ENCODE results near the gene COIL. TPM values are rescaled to one million over a fixed set of nuclear protein-coding genes. Genes with fewer than 3 reads are reported as not detected.
"Not testable (repeated sequence)": the region's sequence is repeated elsewhere in the genome, so short reads cannot be mapped to it uniquely, and the experiment has no call there.

The COIL gene
- total RNA-seq, 2 experiments from 2014 or later: 16.2 to 17.2 TPM

DNA sequence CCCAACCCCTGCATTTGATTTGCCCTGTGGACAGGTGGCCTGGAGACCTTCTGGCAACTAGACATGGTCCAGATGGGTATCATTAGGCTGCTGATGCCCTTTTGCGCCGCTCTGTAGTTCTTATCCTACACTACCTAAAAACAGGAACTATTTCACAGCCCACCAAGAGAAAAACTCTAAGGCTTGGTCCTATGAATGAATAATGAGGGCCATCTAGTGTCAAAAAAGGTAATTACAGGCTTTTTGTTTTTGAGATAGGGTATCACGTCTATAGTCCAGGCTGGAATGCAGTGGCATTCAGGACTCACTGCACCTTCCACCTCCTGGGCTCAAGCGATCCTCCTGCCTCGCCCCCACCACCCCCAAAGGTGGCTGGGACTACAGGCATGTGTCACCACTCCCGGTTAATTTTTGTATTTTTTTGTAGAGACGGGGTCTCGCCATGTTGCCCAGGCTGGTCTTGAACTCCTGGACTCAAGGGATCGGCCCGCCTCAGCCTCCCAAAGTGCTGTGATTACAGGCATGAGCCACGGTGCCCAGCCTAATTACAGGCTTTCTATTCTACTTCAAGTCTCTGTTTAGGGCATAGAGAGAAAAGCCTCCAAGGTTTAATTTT is 20.9 kb downstream of the COIL start:
- no peak for DNase-seq
- ChIA-PET CTCF (interaction anchor here (0.7 to 5.2 kb wide), 16 partner anchors 12 to 122 kb away, joined by 3 to 91 read pairs (median 4); no protein-coding TSS in a partner anchor), POLR2A (interaction anchor here (0.7 to 1.3 kb wide), 4 partner anchors 26 to 105 kb away, joined by 3 to 4 read pairs (median 3); partner anchors contain the start of gene TRIM25)
- Mint-ChIP-seq H3K27ac (no peak overlapping the region), H3K4me3 (no peak overlapping the region), H3K27me3 (no peaks in the 10 kb centered on the region), H3K36me3 (ENCODE audit: low read depth) (peaks cover 40% of the 10 kb centered on the region), H3K4me1 (peaks cover 26% of the 10 kb centered on the region), H3K9me3 (no peaks in the 10 kb centered on the region)

DNA sequence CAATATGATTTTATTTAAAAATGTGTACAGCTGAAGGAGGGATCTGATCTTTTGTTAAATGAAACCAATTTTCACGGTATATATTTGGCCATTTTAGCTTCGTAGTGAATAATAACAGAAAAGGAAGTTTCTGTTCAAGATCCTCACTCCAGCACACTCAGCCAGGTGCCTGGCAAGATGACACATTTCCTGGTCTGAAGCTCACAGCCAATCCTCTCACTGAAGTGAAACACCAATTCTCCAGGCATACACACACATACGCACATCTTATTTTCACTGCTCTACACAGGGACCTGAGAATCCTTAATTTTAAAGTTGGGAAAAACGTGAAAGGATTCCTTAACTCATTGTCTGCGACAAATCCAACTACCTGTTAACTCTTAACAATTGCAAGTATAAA is 22.6 kb downstream of the COIL start:
- Mint-ChIP-seq H3K36me3 (ENCODE audit: low read depth) (peaks cover 51% of the 10 kb centered on the region), H3K4me1 (peaks cover 37% of the 10 kb centered on the region), H3K27ac (peak overlapping the region; percentile 55)
- H3K9me3 Mint-ChIP-seq, H3K27me3 Mint-ChIP-seq, DNase-seq, POLR2A ChIA-PET, H3K4me3 Mint-ChIP-seq: not testable (repeated sequence)
- CTCF ChIA-PET: interaction anchor here (0.8 to 1.1 kb wide), 3 partner anchors 27 to 120 kb away, joined by 3 to 7 read pairs (median 3); no protein-coding TSS in a partner anchor

DNA sequence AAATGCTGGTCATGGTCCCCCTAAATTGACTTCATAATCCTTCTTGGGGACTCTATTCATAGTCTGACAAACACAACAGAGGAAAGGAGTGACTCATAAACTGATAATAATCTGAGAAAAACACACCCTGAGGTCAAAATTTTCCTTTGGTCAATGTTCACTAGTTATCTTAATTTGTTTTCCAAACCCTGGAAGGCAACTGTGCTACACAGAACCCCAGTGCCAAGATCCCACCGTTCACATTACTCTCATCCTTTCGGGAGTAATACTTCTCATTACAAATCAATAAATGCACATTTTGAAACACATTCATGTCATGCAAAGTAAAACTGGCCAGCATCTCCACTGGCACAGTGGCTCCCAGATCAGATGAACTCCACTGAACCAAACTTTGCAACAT is 23.2 kb downstream of the COIL start:
- Mint-ChIP-seq H3K36me3 (ENCODE audit: low read depth) (peaks cover 52% of the 10 kb centered on the region), H3K27me3 (no peaks in the 10 kb centered on the region), H3K4me3 (no peak overlapping the region), H3K27ac (peak overlapping the region; percentile 55), H3K9me3 (no peaks in the 10 kb centered on the region), H3K4me1 (peaks cover 37% of the 10 kb centered on the region)
- DNase-seq: no peak
- POLR2A ChIA-PET: no interaction called here
- CTCF ChIA-PET: interaction anchor here (0.8 to 1.2 kb wide), 4 partner anchors 26 to 120 kb away, joined by 3 to 7 read pairs (median 3); no protein-coding TSS in a partner anchor

DNA sequence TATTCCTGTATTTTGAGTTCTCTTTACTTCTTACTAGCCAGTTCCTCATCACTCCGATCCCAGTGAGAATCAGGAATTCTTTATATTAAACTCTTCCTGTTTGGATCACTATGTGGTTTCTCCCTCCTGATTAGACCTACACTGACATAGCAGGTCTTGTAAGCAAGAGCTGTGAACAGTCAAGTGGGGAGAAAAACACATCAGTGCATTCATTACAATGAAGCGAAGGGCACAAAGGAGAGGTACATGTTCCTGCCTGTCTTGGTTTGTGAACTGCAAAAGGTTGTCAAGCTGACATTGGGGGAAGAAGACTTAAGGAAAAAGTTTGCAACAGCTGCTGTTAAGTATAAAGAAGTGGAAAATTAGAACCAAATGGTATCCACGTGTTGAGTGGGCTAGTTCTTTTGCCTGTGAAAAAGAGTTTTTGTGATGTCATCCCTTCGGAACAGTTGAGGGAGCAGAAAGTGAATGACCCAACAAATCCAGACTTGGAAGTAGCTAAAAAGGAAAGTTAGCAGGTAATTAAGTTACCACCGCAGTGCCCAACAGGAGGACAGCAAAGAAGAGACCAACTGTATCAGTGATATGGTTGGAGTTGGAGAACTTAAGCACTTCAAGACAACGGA is 24.0 kb downstream of the COIL start:
- ChIA-PET POLR2A (interaction anchor here (0.7 to 1.2 kb wide), 5 partner anchors 23 to 42 kb away, joined by 3 to 4 read pairs (median 3); partner anchors contain the start of gene TRIM25), CTCF (interaction anchor here (0.7 to 1.9 kb wide), 6 partner anchors 23 to 157 kb away, joined by 3 to 7 read pairs (median 3); partner anchors contain the start of genes DGKE and TRIM25)
- H3K4me3 Mint-ChIP-seq: no peak overlapping the region
- H3K4me1 Mint-ChIP-seq: peaks cover 37% of the 10 kb centered on the region
- peaks cover 59% of the 10 kb centered on the region for H3K36me3 Mint-ChIP-seq (ENCODE audit: low read depth)
- H3K27me3 Mint-ChIP-seq: no peaks in the 10 kb centered on the region
- DNase-seq: no peak
- no peak overlapping the region for H3K27ac Mint-ChIP-seq
- H3K9me3 Mint-ChIP-seq: no peaks in the 10 kb centered on the region

DNA sequence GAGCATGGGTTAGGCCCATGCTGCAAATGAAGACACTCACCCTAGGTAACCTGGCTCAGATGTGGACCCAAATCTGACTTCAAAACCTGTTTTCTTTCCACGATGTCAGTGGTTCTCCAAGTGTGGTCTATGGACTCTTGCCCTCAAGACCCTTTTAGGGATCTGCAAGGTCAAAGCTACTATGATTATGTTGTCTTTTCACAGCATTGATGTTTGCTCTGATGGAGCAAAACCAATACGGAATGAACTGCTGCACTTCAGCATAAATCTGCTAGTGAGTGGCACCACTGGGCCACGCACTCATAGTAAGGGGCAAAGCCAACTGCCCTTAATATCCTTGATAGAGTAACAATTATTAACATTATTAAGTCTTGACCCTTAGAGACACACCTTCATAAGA is 25.4 kb downstream of the COIL start:
- Mint-ChIP-seq H3K9me3 (peaks cover 10% of the 10 kb centered on the region), H3K27ac (no peak overlapping the region), H3K27me3 (no peaks in the 10 kb centered on the region), H3K36me3 (ENCODE audit: low read depth) (peaks cover 58% of the 10 kb centered on the region), H3K4me3 (no peak overlapping the region), H3K4me1 (peaks cover 37% of the 10 kb centered on the region)
- ChIA-PET CTCF (interaction anchor here (1.9 kb wide), 1 partner anchor 116 kb away, joined by 7 read pairs; no protein-coding TSS in a partner anchor), POLR2A (no interaction called here)
- DNase-seq: no peak

DNA sequence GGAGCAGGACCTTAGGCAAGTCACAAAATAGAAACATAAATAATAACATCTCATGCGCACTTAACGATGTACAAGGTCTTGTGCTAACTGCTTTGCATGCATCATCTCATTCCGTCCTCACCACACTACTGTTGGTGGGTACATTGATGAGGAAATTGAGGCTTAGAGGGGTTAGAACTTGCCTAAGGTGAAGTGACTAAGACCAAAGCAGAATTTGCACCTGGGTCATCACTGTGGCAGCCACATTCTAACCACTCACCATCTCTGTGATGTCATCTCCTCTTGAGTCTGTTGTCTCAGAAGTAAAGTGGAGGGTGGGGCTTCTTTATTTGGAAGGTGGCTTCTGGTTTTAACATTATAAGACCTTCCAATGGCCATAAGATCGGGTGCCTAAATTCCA is 26.6 kb downstream of the COIL start:
- POLR2A ChIA-PET: no interaction called here
- H3K36me3 Mint-ChIP-seq (ENCODE audit: low read depth): peaks cover 59% of the 10 kb centered on the region
- H3K27ac Mint-ChIP-seq: peak overlapping the region; percentile 44
- CTCF ChIA-PET: no interaction called here
- H3K4me3 Mint-ChIP-seq: no peak overlapping the region
- no peaks in the 10 kb centered on the region for H3K27me3 Mint-ChIP-seq
- peaks cover 13% of the 10 kb centered on the region for H3K9me3 Mint-ChIP-seq
- peak; percentile 38 for DNase-seq
- peaks cover 34% of the 10 kb centered on the region for H3K4me1 Mint-ChIP-seq

DNA sequence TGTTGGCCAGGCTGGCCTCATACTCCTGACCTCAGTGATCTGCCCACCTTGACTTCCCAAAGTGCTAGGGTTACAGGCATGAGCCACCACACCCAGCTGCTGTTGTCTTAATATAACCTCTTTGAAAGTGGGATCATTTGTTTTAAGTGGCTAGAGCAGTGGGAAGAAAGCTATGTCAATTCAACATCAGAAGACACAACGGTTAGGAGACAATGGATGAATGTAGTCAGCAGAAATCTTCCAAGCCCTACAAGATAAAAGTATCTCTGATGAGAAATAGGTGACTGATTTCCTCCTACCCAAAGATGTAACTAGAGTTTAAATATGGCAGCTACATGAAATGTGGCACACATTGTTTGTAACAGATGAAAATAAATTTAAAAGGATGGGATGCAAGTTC is 27.0 kb downstream of the COIL start:
- peaks cover 13% of the 10 kb centered on the region for H3K9me3 Mint-ChIP-seq
- no peak overlapping the region for H3K4me3 Mint-ChIP-seq
- ChIA-PET POLR2A (no interaction called here), CTCF (no interaction called here)
- H3K27me3 Mint-ChIP-seq: no peaks in the 10 kb centered on the region
- H3K4me1 Mint-ChIP-seq: peaks cover 31% of the 10 kb centered on the region
- DNase-seq: no peak
- peak overlapping the region; percentile 44 for H3K27ac Mint-ChIP-seq
- H3K36me3 Mint-ChIP-seq (ENCODE audit: low read depth): peaks cover 57% of the 10 kb centered on the region

DNA sequence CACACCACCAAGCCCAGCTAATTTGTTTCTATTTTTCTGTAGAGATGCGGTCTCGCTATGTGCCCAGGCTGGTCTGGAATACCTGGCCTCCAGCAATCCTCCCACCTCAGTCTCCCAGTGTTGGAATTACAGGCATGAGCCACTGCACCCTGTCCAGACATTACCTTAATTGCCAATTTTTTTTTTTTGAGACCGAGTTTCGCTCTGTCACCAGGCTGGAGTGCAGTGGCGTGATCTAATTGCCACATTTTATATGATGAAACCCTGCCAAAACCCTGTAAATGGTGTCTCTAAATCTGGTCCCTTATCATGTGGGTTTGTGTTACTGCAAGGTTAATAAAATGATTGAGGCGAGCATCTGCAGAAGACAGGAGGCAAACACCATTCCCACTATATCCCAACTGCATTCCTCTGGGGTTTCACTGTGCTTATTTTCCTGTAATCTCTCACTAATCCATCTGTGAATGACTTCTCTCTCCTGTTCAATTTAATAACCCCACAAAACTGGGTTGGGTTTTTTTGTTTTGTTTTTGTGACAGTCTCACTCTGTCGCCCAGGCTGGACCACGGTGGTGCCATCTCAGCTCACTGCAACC is 27.6 kb downstream of the COIL start:
- Mint-ChIP-seq H3K27me3 (no peaks in the 10 kb centered on the region), H3K27ac (no peak overlapping the region), H3K4me1 (peaks cover 25% of the 10 kb centered on the region), H3K9me3 (peaks cover 16% of the 10 kb centered on the region), H3K36me3 (ENCODE audit: low read depth) (peaks cover 53% of the 10 kb centered on the region), H3K4me3 (no peak overlapping the region)
- ChIA-PET POLR2A (interaction anchor here (0.6 kb wide), 1 partner anchor 117 kb away, joined by 4 read pairs; no protein-coding TSS in a partner anchor), CTCF (interaction anchor here (1.0 to 1.3 kb wide), 2 partner anchors 8 to 153 kb away, joined by 3 to 4 read pairs; no protein-coding TSS in a partner anchor)
- DNase-seq: no peak

DNA sequence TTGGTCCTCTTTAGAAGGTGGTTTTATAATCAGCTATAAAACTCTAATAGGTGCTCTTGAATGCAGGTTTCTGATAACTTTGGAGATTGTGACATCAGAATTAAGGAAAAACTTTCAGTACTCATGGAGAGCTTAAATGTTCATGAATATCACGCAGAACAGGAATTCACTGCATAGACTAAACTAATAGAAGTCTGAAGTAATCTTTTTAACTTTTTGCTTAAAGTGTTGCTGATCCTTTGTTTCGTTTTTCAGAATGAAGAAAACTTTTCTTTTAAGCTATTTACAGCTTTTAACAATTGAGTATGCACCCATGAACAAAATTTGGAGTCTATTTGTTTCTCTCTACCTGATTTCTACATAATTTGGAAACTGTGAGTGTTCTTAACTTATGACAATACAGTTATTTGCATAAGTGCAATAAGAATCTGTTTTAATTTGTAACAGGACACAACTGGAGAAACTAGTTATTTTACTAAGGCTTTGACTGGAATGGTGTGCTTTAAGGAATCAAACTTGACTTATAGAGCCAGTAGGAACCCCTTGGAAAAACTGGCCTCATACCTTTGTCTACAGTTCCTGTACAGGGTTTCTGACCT is 30.0 kb downstream of the COIL start:
- ChIA-PET POLR2A (no interaction called here), CTCF (no interaction called here)
- Mint-ChIP-seq H3K4me3 (no peak overlapping the region), H3K36me3 (ENCODE audit: low read depth) (peaks cover 39% of the 10 kb centered on the region), H3K27me3 (peaks cover 2% of the 10 kb centered on the region), H3K4me1 (peaks cover 11% of the 10 kb centered on the region), H3K9me3 (peaks cover 19% of the 10 kb centered on the region), H3K27ac (no peak overlapping the region)
- DNase-seq: no peak

DNA sequence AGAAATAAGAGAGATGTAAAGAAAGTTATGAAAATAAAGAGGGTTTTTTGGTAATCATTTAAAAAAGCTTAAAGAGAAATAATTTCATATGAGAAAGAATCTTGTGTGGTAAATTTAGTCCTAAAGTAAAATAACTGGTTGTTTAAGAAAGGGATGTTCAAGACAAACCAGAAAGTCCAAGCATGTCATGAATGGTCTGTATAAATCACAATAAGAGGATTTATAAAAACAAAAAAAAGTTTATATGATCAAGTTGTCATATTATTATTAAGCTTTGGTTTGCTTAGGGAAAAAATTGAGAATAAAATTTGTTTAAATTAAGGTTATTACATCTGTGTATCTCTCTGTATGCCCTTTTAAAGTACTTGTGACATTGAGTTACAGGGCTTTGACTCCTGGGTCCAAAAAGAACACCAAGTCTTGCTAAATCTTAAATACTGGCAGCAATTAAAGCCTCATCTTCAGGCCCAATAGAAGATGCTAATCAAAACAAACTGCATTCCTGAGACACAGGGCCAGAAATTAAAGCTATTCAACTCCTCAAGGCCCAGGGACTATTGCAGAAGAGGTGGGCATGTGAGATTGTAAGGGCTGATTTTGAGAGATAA is 31.4 kb downstream of the COIL start:
- H3K27ac Mint-ChIP-seq: no peak overlapping the region
- CTCF ChIA-PET: no interaction called here

DNA sequence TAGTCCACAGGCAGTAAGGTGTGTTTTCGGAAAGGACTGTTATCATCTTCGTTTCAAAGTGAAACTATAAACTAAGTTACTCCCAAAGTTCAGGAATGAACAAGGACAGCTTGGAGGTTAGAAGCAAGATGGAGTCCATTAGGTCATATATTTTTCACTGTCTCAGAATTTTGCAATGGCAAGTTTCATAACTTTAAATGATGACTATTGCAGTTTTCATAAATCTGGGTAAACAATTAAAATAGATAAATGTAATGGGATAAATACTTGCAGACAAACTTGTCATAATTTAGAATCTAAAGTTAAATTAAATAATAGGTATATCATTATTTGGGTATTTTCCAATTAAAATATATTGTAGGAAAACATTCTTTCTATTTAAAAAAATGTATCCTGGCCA is 32.3 kb downstream of the COIL start:
- H3K9me3 Mint-ChIP-seq: peaks cover 23% of the 10 kb centered on the region
- no peak for DNase-seq
- ChIA-PET POLR2A (interaction anchor here (1.4 kb wide), 1 partner anchor 17 kb away, joined by 3 read pairs; no protein-coding TSS in a partner anchor), CTCF (interaction anchor here (1.3 to 2.0 kb wide), 2 partner anchors 11 to 109 kb away, joined by 4 to 7 read pairs; no protein-coding TSS in a partner anchor)
- H3K36me3 Mint-ChIP-seq (ENCODE audit: low read depth): peaks cover 27% of the 10 kb centered on the region
- H3K27ac Mint-ChIP-seq: no peak overlapping the region
- no peak overlapping the region for H3K4me3 Mint-ChIP-seq
- H3K27me3 Mint-ChIP-seq: peaks cover 6% of the 10 kb centered on the region
- no peaks in the 10 kb centered on the region for H3K4me1 Mint-ChIP-seq

More for the DNA sequence above, 31.4 kb downstream of the COIL start:
- Mint-ChIP-seq H3K27me3 (peaks cover 3% of the 10 kb centered on the region), H3K9me3 (peaks cover 23% of the 10 kb centered on the region), H3K4me1 (peaks cover 8% of the 10 kb centered on the region), H3K4me3 (no peak overlapping the region), H3K36me3 (ENCODE audit: low read depth) (peaks cover 36% of the 10 kb centered on the region)
- POLR2A ChIA-PET: interaction anchor here (0.8 to 1.4 kb wide), 2 partner anchors 10 to 18 kb away, joined by 3 read pairs; no protein-coding TSS in a partner anchor
- DNase-seq: no peak

DNA sequence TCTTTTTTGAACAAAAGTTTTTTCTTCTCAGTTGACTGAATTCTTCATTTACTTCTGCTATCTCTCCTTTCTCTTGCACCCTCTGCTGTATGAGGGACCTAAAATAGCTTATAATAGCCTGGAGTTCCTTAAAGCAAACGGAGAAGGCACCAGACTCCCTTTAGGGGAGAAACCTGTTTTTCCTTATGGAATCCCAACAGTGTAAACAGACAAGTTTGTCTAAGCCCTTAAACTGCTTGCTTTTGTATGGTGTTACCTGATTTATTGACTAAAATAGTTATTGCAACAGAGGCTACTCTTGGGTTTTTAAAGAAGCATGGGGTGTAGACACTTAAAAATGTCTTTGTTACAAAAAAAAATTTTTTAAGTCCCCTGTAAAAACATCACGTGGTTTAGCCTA is 34.1 kb downstream of the COIL start:
- H3K27ac Mint-ChIP-seq: no peak overlapping the region
- CTCF ChIA-PET: no interaction called here
- H3K4me1 Mint-ChIP-seq: no peaks in the 10 kb centered on the region
- DNase-seq: no peak
- POLR2A ChIA-PET: interaction anchor here (1.1 kb wide), 1 partner anchor 42 kb away, joined by 3 read pairs; no protein-coding TSS in a partner anchor
- H3K4me3 Mint-ChIP-seq: no peak overlapping the region
- peaks cover 16% of the 10 kb centered on the region for H3K36me3 Mint-ChIP-seq (ENCODE audit: low read depth)
- peaks cover 23% of the 10 kb centered on the region for H3K9me3 Mint-ChIP-seq
- H3K27me3 Mint-ChIP-seq: peaks cover 6% of the 10 kb centered on the region

Data from activated CD4-positive, alpha-beta memory T cell treated with anti-CD3 and anti-CD28 coated beads, Interleukin-2, amount 10 ng/mL, durations not matched to agents 7 days and 5 days (primary cell).